ENCODE data around the gene AQP1.

AQP1 gene

DNA sequence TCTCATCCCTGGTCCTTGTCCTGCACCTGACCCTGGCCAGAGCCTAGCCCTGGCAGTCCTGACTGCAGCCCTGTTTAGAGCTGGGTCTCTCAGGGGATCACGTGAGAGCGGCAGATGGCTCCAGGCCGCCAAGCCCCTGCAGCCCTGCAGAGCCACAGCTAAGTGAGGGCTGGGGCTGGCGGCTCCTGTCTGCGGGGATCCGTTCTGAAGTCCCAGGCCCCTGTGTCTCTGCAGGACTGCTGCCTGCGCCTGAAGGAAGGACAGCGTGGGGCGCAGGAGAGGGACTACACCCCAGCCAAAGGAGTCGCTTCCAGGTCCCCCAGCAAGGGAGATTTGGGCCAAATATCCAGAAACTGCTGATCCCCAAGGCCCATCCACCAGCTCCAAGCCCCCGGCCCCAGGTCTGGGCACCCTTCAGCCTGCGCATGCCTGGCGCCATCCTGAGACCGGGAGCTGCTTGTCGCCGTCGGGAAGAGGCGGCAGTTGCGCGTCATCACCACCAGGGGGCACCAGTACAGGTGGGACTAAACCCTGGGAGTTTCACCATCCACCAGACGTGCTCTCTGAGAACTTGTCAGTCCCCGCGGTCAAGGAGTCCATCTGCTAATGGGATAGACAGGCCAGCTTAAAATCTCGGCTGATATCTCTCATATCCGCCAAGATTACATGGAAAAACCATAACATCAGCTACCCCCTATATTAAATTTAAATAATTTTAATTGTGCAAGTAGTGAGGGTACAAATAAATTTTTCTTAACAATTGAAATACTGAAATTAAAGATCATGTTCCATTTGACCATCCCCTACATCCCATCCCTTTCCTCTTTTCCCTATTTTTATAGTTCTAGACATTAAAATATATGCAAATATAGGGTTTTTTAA lies 27.0 kb downstream of the AQP1 start:
- peak; percentile 64 for DNase-seq

DNA sequence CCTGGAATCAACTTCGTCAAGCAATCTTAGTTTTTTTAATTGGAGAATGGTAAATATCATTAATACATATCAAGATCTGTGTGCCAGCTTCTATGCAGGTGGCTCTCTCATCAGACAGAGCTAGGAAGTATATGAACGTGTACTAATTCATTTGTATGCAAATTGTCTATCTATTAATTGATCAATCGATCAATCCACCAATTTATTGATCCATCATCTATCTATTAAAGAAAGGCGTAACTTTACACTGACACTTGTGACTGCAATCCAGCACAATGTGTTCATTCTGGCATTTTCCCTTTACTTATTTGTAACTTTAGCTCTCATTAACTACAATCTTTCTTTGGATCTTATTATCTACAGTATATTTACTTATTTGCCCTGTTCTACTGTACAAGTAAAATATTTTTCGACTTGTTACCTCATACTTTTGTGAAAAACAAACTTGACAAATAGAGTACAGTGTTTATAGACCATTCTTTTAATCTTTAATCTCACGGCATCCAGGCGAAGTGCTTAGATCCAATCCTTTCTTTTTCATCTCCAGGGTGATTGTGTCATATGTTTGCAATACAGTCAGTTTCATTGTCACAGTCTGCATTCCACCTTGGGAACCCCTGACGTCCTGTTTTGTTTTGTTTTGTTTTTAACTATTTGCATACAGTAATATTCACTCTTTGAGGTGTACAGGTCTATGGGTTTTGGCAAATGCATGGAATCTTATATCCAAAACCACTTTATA lies 30.1 kb downstream of the AQP1 start:
- no peak for DNase-seq

DNA sequence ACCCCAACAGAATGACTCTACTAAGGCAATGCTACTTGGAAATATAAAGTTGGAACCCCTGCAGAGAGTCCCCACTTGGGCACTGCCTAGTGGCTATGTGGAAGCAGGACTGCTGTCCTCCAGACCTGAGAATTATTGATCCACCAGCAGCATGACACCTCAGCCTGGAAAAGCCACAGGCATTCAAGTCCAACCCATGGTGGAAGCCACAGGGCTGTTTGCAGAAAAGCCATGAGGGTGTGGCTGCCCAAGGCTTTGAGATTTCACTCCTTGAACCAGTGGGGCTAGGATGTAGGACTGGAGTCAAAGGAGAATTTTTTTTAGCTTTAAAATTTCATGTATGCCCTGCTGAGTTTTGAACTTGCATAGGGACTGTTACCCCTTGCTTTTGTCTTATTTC lies 38.5 kb downstream of the AQP1 start:
- DNase-seq: no peak

DNA sequence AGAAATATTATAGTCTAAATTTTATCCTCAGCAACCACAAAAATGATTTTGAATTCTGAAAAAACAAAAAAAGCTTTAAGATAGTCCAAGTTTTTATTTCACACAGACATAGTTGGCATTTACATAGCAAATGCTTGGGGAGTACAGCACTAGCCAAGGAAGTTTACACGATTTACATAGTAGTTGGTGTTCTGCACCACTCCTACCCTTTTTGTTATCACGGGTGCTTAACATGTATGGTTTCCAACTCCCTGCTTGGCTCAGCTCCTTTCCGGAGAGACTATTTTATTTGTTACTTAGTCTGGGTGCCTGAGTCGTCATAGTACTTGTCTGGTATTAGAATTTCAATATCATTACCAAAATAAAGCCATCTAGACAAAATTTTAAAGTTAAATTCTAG lies 43.3 kb downstream of the AQP1 start:
- no peak for DNase-seq

DNA sequence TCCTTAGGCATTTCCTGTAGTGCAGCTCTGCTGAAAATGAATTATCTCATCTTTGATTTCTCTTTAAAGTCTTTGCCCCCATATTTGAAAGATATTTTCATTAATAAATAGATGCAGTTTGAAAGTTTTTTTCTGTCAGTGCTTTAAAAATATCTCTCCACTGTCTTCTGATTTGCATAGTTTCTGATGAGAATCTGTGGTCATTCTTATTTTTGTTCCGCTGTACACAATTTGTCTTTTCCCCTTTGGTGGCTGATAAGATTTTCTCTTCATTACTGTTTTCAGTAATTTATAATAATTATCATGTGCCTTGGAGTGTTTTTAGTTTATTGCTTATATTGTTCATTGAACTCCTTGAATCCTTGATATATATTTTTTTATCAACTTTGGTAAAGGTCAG lies 45.1 kb downstream of the AQP1 start:
- DNase-seq: no peak

DNA sequence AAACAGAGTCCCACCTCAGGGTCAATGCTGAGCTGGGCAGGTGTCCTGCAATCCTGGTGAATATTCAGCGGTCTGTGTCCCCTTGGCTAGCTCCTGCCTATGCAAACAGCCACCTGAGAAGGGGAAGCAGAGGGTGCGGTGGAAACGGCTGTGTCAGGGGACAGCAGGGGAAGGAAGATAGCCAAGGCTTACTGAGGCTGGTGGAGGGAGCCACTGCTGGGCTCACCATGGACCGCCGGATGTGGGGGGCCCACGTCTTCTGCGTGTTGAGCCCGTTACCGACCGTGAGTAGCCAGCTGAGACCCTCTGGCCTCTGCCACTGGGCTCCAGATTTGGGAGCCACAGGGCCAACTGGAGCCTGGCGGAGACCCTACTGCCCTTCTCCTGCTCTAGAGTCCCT lies 52.2 kb downstream of the AQP1 start, which contains the start of gene GHRHR:
GHRHR (plus strand) TSS at position 112 of the 400 bp plus-strand sequence; CDS start at position 228, 116 bp downstream.
- DNase-seq: no peak

DNA sequence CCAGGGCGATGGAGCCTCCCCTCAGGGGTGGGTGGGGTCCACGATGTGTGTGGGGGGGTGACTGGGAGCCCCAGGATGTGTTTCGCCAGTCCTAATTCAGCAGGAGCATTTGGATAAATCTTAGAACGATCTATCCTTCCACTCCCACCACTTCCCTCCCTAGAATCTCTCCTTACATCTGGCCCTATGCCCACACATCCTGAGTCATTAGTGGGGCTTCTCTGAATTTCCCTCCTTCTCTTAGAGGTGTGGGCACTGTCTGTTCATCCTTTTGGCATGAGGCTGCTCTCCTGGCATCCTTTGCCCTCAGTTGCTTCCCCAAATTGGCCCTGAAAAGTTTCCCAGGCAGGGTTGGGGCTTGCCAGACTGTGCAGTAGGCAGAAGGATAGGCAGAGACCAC lies 53.7 kb downstream of the AQP1 start:
- no peak for DNase-seq

DNA sequence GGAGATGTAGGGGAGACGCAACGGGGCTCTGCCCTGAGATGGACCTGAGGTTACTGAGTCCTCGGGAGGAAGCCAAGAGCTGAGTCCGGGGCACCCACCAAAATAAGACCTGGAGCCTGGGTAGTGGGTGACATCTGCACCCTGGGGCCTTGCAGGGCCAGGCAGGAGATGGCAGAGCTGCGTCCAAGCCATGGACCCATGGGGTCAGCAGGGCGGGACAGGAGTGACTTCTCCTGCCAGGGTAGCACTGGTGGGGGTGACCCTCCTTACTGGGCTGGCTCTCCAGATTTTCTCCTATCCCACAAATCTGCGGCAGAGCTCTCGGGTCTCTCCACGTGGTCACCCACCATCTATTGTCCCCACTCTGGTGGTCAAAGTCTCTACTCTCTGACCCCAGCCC lies 54.2 kb downstream of the AQP1 start:
- DNase-seq: no peak

DNA sequence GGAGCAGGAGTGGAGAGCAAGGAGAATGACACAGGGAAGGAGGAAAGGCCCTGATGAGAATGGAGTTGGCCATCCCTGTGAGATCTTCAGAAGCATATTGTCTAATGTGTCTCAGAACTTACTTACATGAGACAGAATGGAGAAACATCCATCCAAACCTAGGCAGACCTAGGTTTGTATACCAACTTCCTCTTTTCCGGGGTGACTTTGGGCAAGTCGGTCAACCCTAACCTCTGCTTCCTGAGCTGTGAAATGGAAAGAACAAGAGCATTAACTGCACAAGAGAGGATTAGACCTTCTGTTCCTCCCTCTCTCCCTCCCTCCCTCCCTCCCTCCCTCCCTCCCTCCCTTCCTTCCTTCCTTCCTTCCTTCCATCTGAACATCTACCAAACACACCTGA lies 56.6 kb downstream of the AQP1 start:
- no peak for DNase-seq

DNA sequence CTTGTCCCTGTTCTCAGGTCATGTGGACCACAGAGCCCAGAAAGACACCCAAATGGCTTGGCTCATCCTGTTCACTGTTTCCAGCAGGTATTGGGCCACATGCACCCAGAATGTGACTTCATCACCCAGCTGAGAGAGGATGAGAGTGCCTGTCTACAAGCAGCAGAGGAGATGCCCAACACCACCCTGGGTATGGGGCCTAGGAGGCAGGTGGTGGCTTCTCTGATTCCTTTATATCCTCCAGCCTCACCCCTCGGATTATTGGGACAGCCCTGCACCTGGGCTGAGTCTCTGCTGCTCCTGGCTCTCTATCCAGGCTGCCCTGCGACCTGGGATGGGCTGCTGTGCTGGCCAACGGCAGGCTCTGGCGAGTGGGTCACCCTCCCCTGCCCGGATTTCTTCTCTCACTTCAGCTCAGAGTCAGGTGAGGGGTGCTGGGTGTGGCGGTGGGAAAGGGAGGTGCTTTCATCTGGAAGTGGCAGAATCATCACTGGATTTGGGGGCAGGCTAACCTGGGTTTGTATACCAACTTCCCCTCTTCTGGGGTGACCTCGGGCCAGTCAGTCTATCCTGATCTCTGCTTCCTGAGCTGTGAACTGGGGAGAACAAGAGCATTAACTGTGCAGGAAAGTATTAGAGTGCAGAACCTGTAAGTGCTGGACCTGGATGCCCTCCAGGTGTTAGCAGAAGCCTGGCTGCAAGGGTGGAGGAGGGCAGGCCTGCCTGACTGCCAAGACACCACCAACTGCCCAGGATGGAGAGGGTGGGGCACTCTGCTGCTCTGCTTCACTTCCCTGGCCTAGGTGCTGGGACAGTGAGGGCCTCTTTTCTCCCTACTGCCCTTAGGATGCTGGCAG lies 57.3 kb downstream of the AQP1 start:
- no peak for DNase-seq

DNA sequence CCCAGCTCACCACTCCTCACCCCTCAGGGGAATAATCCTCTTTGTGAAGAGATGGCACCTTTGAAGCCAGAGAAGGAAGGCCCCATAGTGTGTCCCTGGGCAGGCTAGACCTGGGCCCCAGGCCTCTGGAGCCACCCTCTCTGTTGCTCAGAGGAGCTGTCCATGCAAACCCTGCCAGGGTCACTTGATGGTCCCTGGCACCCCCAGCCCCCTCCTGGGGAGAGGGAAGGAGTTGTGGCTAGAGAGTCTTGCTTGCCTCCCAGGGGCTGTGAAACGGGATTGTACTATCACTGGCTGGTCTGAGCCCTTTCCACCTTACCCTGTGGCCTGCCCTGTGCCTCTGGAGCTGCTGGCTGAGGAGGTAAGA lies 57.9 kb downstream of the AQP1 start:
- DNase-seq: no peak

DNA sequence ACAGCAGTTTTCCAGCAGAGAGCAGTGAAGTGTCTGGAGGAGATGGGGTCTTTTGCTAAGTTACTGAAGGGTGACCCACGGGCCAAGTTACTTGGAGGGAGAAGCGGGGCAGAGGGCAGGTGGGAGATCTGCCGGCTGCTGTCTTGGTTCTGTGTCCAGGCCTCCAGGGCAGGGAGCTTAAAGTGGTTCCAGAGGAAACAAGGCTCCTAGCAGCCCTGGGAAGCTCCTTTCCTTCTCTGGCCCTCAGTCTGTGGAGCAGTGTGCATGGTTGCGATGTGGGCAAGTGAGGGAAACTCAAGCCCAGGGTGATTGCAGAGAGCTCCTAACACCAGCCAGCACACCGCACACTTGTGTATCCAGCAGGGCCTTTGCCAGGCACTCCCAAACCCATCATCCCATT lies 58.4 kb downstream of the AQP1 start:
- DNase-seq: no peak

DNA sequence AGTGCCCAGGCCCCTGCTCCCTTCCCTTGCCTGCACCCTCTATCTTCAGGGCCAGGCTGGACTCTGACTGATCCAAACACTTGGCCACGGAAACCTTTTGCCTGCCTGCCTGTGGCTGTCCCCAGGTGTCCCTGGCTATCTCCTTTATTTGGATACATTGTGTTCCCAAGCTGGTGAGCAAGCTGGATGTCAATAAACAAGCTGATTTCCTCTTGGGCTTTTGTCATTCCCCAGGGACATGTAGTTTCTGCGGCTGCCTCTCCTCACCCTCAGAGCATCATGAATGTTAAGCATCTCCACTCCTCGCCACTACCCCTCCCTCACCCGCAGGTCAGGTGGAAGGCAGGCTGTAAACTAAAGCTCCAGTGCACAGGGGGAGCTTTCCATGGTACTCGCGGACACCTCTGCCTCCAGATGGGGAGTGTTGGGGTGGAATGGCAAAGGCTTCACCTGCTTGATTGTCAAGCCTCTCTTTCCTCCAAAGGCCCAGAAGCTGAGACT lies 59.0 kb downstream of the AQP1 start:
- DNase-seq: no peak

DNA sequence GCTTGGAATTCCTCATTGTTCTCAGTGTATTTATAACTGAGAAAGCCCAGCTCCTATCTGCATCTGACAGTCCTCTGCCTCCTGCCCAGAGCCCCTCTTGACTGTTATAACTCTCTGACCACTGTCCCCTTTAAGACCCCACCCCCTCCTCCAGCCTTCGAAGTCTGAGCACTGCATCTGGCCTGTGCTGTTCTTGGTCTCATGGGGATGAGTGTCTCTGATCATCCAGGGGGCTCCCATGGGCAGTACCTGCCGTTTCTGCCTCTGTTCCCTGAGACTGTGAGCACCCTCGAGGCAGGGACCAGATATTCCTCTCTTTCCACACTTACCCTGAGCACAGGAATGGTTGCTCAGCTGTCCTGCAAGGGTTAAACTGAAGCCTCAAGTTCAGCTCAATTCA lies 59.8 kb downstream of the AQP1 start:
- DNase-seq: no peak

DNA sequence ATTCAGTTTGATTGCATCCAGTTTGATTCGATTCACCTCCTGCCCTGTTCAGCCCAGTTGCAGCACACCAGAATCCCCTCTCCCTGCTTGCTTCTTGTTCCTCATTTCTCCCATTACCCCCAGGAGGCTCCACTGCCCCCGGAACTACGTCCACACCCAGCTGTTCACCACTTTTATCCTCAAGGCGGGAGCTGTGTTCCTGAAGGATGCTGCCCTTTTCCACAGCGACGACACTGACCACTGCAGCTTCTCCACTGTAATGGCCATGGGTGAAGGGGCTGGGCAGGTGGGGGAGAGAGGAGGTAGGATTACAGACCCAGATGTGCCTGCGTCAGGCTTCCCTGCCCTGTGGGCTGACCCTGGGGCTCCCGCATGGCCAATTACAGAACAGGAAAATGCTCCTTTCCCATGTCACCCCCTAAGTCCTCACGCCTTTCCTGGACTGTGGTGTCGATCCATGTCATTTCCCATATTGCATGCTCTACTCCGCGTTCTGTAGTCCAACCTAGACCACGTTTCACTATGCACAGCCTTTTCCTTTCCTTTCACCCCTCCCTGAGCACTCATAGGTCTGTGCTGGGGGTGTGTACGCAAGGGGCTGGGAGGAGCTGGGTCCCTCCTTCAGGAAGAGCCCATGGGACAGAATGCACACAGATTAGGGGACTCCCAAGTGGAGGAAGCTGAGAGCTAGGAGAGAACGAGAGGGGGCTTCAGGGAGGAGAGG lies 60.3 kb downstream of the AQP1 start:
- no peak for DNase-seq

DNA sequence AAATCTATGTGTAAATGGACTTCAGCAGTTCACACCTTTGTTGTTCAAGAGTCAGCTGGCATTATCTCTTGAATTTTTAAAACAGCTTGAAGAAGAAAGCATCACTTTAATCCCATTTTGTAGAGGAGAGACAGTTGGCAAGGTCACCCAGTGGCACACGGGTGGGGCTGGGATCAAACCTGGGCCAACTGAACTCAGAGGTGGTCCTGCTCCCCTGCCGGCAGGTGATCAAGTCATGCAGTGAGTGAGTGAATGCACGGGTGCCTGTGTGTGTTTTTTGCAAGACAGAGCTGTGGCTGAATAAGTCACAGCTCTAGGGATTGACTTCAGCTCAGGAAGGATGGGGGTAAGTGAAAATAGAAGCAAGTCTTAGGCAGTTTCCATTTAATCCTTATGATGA lies 61.6 kb downstream of the AQP1 start:
- DNase-seq: no peak

DNA sequence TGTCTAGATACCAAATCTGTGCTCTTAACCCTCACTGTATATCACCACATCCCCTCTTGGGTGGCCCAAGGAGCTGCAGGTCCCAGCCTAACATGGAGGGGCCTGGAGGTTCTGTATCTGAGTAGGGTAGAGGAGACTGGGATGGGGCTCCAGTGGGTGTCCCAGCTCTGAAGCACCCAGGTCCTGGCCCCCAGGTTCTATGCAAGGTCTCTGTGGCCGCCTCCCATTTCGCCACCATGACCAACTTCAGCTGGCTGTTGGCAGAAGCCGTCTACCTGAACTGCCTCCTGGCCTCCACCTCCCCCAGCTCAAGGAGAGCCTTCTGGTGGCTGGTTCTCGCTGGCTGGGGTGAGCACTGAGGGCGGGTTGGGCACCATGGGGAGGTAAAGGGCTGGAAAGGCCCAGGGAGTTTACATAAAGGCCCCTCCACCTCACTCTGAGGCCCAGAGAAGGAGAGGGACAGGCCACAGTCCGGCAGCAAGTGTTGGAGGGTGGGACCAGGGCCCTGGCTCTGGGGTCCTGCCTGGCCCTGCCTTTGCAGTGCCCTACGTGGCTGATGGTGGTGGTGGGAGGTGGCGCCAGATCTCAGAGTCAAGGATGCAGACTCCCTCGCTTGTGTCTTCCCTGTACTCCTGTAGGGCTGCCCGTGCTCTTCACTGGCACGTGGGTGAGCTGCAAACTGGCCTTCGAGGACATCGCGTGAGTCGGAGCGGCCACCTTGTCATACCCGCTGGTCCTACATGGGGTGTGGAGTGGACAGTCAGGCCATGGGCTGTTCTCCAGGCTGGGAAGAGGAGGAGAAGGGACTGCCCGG lies 62.3 kb downstream of the AQP1 start:
- no peak for DNase-seq

DNA sequence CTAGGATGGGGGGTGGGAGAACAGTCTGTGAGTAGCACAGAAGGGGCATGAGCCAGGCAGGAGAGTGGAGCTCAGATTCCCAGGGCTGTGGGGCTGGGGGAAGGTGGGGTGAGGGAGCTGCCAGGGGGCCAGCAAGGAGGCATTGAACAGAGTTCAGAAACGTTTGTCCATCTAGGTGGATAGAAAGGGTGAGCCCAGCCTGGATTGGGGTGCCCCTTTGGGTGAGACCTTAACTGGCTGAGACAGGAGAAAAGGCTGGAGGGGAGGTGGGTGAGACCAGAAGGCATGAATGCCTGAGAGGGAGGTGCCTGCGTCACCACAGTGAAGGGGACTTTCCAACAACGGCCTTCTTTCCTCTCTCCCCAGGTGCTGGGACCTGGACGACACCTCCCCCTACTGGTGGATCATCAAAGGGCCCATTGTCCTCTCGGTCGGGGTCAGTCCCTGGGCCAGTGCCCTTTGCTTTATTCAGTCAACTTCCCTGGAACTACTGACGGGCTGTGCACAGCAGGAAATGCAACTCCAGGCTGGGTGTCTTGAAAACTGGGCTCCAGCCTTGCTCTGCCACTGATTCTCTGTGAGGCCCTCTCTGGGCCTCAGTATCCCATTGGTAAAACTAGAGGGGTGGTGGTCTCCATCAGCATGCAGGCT lies 63.1 kb downstream of the AQP1 start:
- peak; percentile 55 for DNase-seq

Data from stimulated activated CD4-positive, alpha-beta T cell treated with anti-CD3 and anti-CD28 coated beads, Interleukin-1b, Interleukin-23, amount 100 ng/mL, for 48 hours (primary cell).